ENCODE data around the gene KIFBP. TPM values are rescaled to one million over a fixed set of nuclear protein-coding genes. Genes with fewer than 3 reads are reported as not detected.

Gene KIFBP
- total and polyA plus RNA-seq, 9 of the 15 experiments (the other 6 are each of a cell fraction or from before 2014, with no cell fraction given): 5.6 to 23.2 (median 14.8) TPM

GRCh38 chr10:68959695-68960527 is 28.7 kb upstream of the KIFBP start (continued):
- TF ChIP-seq DLX4 (CRISPR knock-in tag; IDR thresholded peaks at IDR 0.05) (no peak), ZNF395 (CRISPR knock-in tag; IDR thresholded peaks at IDR 0.05) (no peak), ZNF785 (CRISPR knock-in tag; IDR thresholded peaks at IDR 0.05) (no peak), ZNF407 (IDR thresholded peaks at IDR 0.05; ENCODE audit: low read depth) (no peak), RFX5 (IDR thresholded peaks at IDR 0.05; ENCODE audit: low read depth, low read length) (no peak), ATF2 (CRISPR knock-in tag; IDR thresholded peaks at IDR 0.05) (no peak), MTA3 (IDR thresholded peaks at IDR 0.05; ENCODE audit: borderline replicate concordance) (no peak), CBFB (CRISPR knock-in tag; IDR thresholded peaks at IDR 0.05) (no peak), ZBTB34 (CRISPR knock-in tag; IDR thresholded peaks at IDR 0.05) (no peak), ZNF140 (CRISPR knock-in tag; IDR thresholded peaks at IDR 0.05) (no peak), GTF2E2 (tag; IDR thresholded peaks at IDR 0.05) (no peak), MIER1 (IDR thresholded peaks at IDR 0.05; ENCODE audit: low read depth) (no peak), POLR2H (tag; IDR thresholded peaks at IDR 0.05; ENCODE audit: low read depth) (peak; percentile 47; the same call in 1 of the 2 replicates)

All from K562 (cell line).